GM23338 (cell line): ENCODE data around the gene ASZ1. TPM values are rescaled to one million over a fixed set of nuclear protein-coding genes. Genes with fewer than 3 reads are reported as not detected.

ENCODE experiments used
- ETS1 ChIP-seq: IDR thresholded peaks from 2 replicates; pipeline ENCODE4 v1.6.1; 2016; ENCODE audit warnings: antibody characterized with exemption
- JUNB ChIP-seq: IDR thresholded peaks from one replicate; pipeline ENCODE4 v1.6.1; 2016; ENCODE audit warnings: antibody characterized with exemption; ENCODE audit not compliant: unreplicated experiment
- NANOG ChIP-seq: IDR thresholded peaks from 2 replicates; pipeline ENCODE4 v1.6.1; 2016; ENCODE audit warnings: antibody characterized with exemption, borderline replicate concordance
- POLR2AphosphoS5 ChIP-seq: IDR thresholded peaks from 2 replicates; pipeline ENCODE4 v1.6.1; 2016; ENCODE audit warnings: antibody characterized with exemption, low read depth
- ZNF114 ChIP-seq: fragments of 250-450 bp; sonication (Bioruptor Pico); IDR thresholded peaks from 2 replicates; pipeline ENCODE4 v1.5.0; 2020; ENCODE audit warnings: mild to moderate bottlenecking, moderate library complexity
- ZNF331 ChIP-seq: fragments of 250-450 bp; sonication (Bioruptor Pico); IDR thresholded peaks from 2 replicates; pipeline ENCODE4 v1.5.0; 2020; ENCODE audit warnings: low read depth, mild to moderate bottlenecking, moderate library complexity
- ZNF462 ChIP-seq: fragments of 250-450 bp; sonication (Bioruptor Pico); IDR thresholded peaks from 2 replicates; pipeline ENCODE4 v1.5.0; 2020; ENCODE audit warnings: mild to moderate bottlenecking, moderate library complexity
- polyA plus RNA-seq: library from polyadenylated mRNA; unstranded; fragments of >200 nt; fragmentation: Nextera tagmentation; extraction: Ambion mirVana; gene quantifications from 2 replicates; pipeline ENCODE4 v1.2.1, GENCODE V29; 2016
- total RNA-seq: library from RNA; depleted of rRNA; stranded (reverse); fragments of >200 nt; shearing (Covaris generic); gene quantifications from 2 replicates; pipeline ENCODE4 v1.2.3, GENCODE V29; 2014
- TF ChIP-seq, protein P1 (sequence below), 2 experiments: fragments of 200-600 bp in 1 of 2; sonication (generic) in 1 of 2; conservative IDR thresholded peaks; 2 replicates each; pipeline versions ENCODE4 v1.5.1 to v1.6.1; 2016 to 2017; ENCODE audit warnings: antibody characterized with exemption in 2 of 2, low read depth in 2 of 2, mild to moderate bottlenecking in 2 of 2, moderate library complexity in 1 of 2
- TF ChIP-seq, protein P2 (sequence below): IDR thresholded peaks from one replicate; pipeline ENCODE4 v1.6.1; 2018; ENCODE audit warnings: antibody characterized with exemption; ENCODE audit not compliant: unreplicated experiment

Gene ASZ1
- total and polyA plus RNA-seq, 2 experiments from 2014 or later, result not detected

DNA sequence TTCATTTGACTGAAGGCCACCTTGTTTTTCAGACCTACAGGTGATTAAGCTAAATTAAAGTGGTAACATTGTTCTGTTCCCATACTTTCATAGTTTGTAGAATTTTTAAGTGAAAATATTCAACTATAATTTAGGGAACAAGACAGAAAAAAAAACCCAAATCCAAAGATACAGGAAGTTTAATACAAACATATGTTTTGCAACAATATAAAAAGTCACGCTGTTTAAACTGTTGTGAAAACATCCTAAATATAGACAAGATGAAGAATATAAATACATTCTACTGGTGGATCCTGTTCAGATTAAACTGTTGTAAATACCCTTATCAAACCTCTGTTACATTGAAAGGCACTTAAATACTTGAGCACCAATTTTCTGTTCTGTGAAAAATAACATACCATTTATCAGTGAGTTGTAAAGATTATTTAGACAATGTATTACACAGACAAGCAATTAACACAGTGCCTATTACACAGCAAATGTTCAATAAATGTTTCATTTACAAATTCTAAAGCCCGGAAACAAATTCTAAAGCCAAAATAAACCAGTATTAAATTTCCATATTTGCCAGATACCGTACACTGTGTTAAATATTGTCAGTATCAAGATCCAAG, 14.2 kb downstream of the ASZ1 start (continued):
- TF ChIP-seq ZNF462 (CRISPR knock-in tag) (no peak), ZNF331 (CRISPR knock-in tag) (no peak), ZNF114 (CRISPR knock-in tag) (no peak), ETS1 (no peak), NANOG (no peak), POLR2AphosphoS5 (no peak), JUNB (no peak)
- TF ChIP-seq, protein P1, sequence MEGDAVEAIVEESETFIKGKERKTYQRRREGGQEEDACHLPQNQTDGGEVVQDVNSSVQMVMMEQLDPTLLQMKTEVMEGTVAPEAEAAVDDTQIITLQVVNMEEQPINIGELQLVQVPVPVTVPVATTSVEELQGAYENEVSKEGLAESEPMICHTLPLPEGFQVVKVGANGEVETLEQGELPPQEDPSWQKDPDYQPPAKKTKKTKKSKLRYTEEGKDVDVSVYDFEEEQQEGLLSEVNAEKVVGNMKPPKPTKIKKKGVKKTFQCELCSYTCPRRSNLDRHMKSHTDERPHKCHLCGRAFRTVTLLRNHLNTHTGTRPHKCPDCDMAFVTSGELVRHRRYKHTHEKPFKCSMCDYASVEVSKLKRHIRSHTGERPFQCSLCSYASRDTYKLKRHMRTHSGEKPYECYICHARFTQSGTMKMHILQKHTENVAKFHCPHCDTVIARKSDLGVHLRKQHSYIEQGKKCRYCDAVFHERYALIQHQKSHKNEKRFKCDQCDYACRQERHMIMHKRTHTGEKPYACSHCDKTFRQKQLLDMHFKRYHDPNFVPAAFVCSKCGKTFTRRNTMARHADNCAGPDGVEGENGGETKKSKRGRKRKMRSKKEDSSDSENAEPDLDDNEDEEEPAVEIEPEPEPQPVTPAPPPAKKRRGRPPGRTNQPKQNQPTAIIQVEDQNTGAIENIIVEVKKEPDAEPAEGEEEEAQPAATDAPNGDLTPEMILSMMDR (conservative IDR thresholded peaks at IDR 0.05; ENCODE audit: low read depth in 2 of 2), result no peak
- TF ChIP-seq, protein P2, sequence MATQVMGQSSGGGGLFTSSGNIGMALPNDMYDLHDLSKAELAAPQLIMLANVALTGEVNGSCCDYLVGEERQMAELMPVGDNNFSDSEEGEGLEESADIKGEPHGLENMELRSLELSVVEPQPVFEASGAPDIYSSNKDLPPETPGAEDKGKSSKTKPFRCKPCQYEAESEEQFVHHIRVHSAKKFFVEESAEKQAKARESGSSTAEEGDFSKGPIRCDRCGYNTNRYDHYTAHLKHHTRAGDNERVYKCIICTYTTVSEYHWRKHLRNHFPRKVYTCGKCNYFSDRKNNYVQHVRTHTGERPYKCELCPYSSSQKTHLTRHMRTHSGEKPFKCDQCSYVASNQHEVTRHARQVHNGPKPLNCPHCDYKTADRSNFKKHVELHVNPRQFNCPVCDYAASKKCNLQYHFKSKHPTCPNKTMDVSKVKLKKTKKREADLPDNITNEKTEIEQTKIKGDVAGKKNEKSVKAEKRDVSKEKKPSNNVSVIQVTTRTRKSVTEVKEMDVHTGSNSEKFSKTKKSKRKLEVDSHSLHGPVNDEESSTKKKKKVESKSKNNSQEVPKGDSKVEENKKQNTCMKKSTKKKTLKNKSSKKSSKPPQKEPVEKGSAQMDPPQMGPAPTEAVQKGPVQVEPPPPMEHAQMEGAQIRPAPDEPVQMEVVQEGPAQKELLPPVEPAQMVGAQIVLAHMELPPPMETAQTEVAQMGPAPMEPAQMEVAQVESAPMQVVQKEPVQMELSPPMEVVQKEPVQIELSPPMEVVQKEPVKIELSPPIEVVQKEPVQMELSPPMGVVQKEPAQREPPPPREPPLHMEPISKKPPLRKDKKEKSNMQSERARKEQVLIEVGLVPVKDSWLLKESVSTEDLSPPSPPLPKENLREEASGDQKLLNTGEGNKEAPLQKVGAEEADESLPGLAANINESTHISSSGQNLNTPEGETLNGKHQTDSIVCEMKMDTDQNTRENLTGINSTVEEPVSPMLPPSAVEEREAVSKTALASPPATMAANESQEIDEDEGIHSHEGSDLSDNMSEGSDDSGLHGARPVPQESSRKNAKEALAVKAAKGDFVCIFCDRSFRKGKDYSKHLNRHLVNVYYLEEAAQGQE, result no peak
